Inferior parietal cortex (tissue), 1 donor: ENCODE data around the gene KCNH8.

Experiments
- DNase-seq: peaks from one replicate; pipeline ENCODE4 v3.0.0-alpha.2; 2016; ENCODE audit errors: extremely low spot score

KCNH8 gene

GRCh38 chr3:19485267-19485666 lies 337.0 kb downstream of the KCNH8 start:
- no peak for DNase-seq

- no peak for DNase-seq
Measured at GRCh38 chr3:19487386-19487785, 339.1 kb downstream of the KCNH8 start.

GRCh38 chr3:19488939-19489338 lies 340.6 kb downstream of the KCNH8 start:
- DNase-seq: no peak

- no peak for DNase-seq
Measured at GRCh38 chr3:19489936-19490335, 341.6 kb downstream of the KCNH8 start.

- DNase-seq: peak; percentile 4
Measured at GRCh38 chr3:19506171-19506570, 357.9 kb downstream of the KCNH8 start.

- no peak for DNase-seq
Measured at GRCh38 chr3:19522305-19522704, 374.0 kb downstream of the KCNH8 start.

GRCh38 chr3:19526071-19526470 lies 377.8 kb downstream of the KCNH8 start:
- DNase-seq: no peak

GRCh38 chr3:19527746-19528145 lies 379.4 kb downstream of the KCNH8 start:
- DNase-seq: peak; percentile 25

GRCh38 chr3:19531426-19531825 lies 383.1 kb downstream of the KCNH8 start:
- no peak for DNase-seq

GRCh38 chr3:19539518-19540392 lies 391.4 kb downstream of the KCNH8 start:
- peak; percentile 43 for DNase-seq

GRCh38 chr3:19540464-19540863 lies 392.2 kb downstream of the KCNH8 start:
- DNase-seq: no peak

- no peak for DNase-seq
Measured at GRCh38 chr3:19541284-19541683, 393.0 kb downstream of the KCNH8 start.

- DNase-seq: peak; percentile 48
Measured at GRCh38 chr3:19543212-19543841, 395.0 kb downstream of the KCNH8 start.

- no peak for DNase-seq
Measured at GRCh38 chr3:19547665-19548464, 399.6 kb downstream of the KCNH8 start.

GRCh38 chr3:19559724-19560442 lies 411.6 kb downstream of the KCNH8 start:
- no peak for DNase-seq

GRCh38 chr3:19573644-19574043 lies 425.3 kb downstream of the KCNH8 start:
- DNase-seq: no peak

- no peak for DNase-seq
Measured at GRCh38 chr3:19574268-19574667, 426.0 kb downstream of the KCNH8 start.

- no peak for DNase-seq
Measured at GRCh38 chr3:19576343-19576742, 428.0 kb downstream of the KCNH8 start.
